ENCODE results near the gene ATP9B. TPM values are rescaled to one million over a fixed set of nuclear protein-coding genes. Genes with fewer than 3 reads are reported as not detected.

ATP9B gene
- total and polyA plus RNA-seq, 10 of the 15 experiments (the other 5 are each of a cell fraction or from before 2014, with no cell fraction given) = 0.74 to 20.7 (median 12.9) TPM

- Histone ChIP-seq H3K9me3 (replicated peaks; ENCODE audit: control insufficient read depth, insufficient read depth, low read length) (no peaks in the 10 kb centered on the region), H4K20me1 (ENCODE audit: control insufficient read depth, insufficient read depth) (no peaks in the 10 kb centered on the region), H3K27me3 (replicated peaks in 1 of 2; ENCODE audit: control insufficient read depth in 2 of 2, insufficient read depth in 2 of 2, low read length in 1 of 2) (no peaks in the 10 kb centered on the region), H3K4me2 (ENCODE audit: control insufficient read depth, insufficient read depth) (no peak overlapping the region), H2AFZ (ENCODE audit: control insufficient read depth, low read depth, low read length) (no peak overlapping the region), H3K4me3 (no peak overlapping the region), H3K27ac (ENCODE audit: control insufficient read depth, insufficient read depth) (no peak overlapping the region), H3K36me3 (ENCODE audit: control insufficient read depth in 2 of 2, insufficient read depth in 2 of 2, low read length in 1 of 2) (peaks cover 0 to 6% of the 10 kb centered on the region in 2 experiments; a peak in 2 of 4 replicates), H3K9ac (ENCODE audit: control insufficient read depth, insufficient read depth, low read length) (no peak overlapping the region), H3K79me2 (ENCODE audit: control insufficient read depth, insufficient read depth, low read length) (no peaks in the 10 kb centered on the region), H3K4me1 (ENCODE audit: control insufficient read depth, insufficient read depth, low read length) (no peaks in the 10 kb centered on the region)
- ChIA-PET RAD21 (ENCODE audit: unreplicated experiment) (no interaction called here), SMC1A (ENCODE audit: uncharacterized antibody, unreplicated experiment) (no interaction called here), POLR2A (no interaction called here), CTCF (interaction anchor here (0.6 kb wide), 1 partner anchor 159 kb away, joined by 3 read pairs; no protein-coding TSS in a partner anchor)
- no TSS peak for BruUV-seq (replicated peaks)
- DNase-seq (ENCODE audit: low read depth, low spot score) (no peak), ATAC-seq (no peak), FAIRE-seq (no peak)
- no peak for TF ChIP-seq SREBF1 (IDR thresholded peaks at IDR 0.05; ENCODE audit: low read length)
- no peak for TF ChIP-seq POLR2AphosphoS5 (IDR thresholded peaks at IDR 0.05; ENCODE audit: low read length)
- TF ChIP-seq POU2F2 (IDR thresholded peaks at IDR 0.05; ENCODE audit: borderline replicate concordance, low read depth, low read length) = no peak
- TF ChIP-seq ESRRA (IDR thresholded peaks at IDR 0.05; ENCODE audit: low read length) = no peak
- no peak for TF ChIP-seq EP300 (IDR thresholded peaks at IDR 0.05; ENCODE audit: borderline replicate concordance in 1 of 2, control insufficient read depth in 1 of 2, low read depth in 2 of 2, low read length in 2 of 2)
- TF ChIP-seq RCOR1 (conservative IDR thresholded peaks at IDR 0.05; ENCODE audit: low read depth, low read length) = no peak
- no peak for TF ChIP-seq SIX5 (IDR thresholded peaks at IDR 0.05; ENCODE audit: low read depth, low read length, severe bottlenecking)
- TF ChIP-seq NFIC (IDR thresholded peaks at IDR 0.05; ENCODE audit: low read depth, low read length) = no peak
- TF ChIP-seq DPF2 (IDR thresholded peaks at IDR 0.05) = no peak
- no peak for TF ChIP-seq E2F4 (IDR thresholded peaks at IDR 0.05; ENCODE audit: low read depth, low read length)
- TF ChIP-seq FOXM1 (IDR thresholded peaks at IDR 0.05; ENCODE audit: low read depth, low read length) = no peak
- TF ChIP-seq HCFC1 (IDR thresholded peaks at IDR 0.05; ENCODE audit: low read length) = no peak
- TF ChIP-seq IKZF2 (IDR thresholded peaks at IDR 0.05) = no peak
- no peak for TF ChIP-seq IKZF1 (conservative IDR thresholded peaks at IDR 0.05)
- TF ChIP-seq ELK1 (IDR thresholded peaks at IDR 0.05; ENCODE audit: low read depth, low read length) = no peak
- no peak for TF ChIP-seq KAT2A (conservative IDR thresholded peaks at IDR 0.05; ENCODE audit: control insufficient read depth, low read depth, low read length)
- TF ChIP-seq KDM1A (IDR thresholded peaks at IDR 0.05; ENCODE audit: borderline replicate concordance) = no peak
- no peak for TF ChIP-seq ATF7 (IDR thresholded peaks at IDR 0.05; ENCODE audit: low read depth)
- 97% methylated on average over 5 of the region's 5 CpGs for WGBS (ENCODE audit: insufficient coverage, insufficient replicate concordance, low lambda C conversion rate, missing lambda C conversion rate)
- in situ Hi-C loops (cut with MboI) (no loop called here), intact Hi-C loops (cut with micrococcal nuclease; ENCODE audit: unreplicated experiment) (no loop called here)
These were observed 139.7 kb downstream of the ATP9B start for GRCh38 chr18:79208906-79209305.
